ENCODE data around the gene DYNC2I2.
"Not testable (repeated sequence)": the region's sequence is repeated elsewhere in the genome, so short reads cannot be mapped to it uniquely, and the experiment has no call there.

The DYNC2I2 gene

DNA sequence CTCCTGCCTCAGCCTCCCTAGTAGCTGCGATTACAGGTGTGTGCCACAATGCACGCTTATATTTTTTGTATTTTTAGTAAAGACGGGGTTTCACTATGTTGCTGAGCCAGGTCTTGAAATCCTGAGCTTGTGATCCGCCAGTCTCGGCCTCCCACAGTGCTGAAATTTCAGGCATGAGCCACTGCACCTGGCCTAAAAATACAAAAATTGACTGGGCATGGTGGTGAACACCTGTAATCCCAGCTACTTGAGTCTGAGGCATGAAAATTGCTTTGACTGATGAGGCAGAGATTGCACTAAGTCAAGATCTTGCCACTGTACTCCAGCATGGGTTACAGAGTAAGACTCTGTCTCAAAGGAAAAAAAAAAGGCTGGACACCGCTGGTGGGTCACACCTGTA, 13.1 kb upstream of the DYNC2I2 start:
- no peak overlapping the region for H3K27ac Mint-ChIP-seq
- H3K4me3 Mint-ChIP-seq = no peak overlapping the region
- intact Hi-C loops (cut with micrococcal nuclease) = no loop called here
- peaks cover 23% of the 10 kb centered on the region for H3K36me3 Mint-ChIP-seq (ENCODE audit: low read depth)
- no peaks in the 10 kb centered on the region for H3K9me3 Mint-ChIP-seq
- H3K4me1 Mint-ChIP-seq (ENCODE audit: low read depth) = no peaks in the 10 kb centered on the region
- H3K27me3 Mint-ChIP-seq = no peaks in the 10 kb centered on the region

DNA sequence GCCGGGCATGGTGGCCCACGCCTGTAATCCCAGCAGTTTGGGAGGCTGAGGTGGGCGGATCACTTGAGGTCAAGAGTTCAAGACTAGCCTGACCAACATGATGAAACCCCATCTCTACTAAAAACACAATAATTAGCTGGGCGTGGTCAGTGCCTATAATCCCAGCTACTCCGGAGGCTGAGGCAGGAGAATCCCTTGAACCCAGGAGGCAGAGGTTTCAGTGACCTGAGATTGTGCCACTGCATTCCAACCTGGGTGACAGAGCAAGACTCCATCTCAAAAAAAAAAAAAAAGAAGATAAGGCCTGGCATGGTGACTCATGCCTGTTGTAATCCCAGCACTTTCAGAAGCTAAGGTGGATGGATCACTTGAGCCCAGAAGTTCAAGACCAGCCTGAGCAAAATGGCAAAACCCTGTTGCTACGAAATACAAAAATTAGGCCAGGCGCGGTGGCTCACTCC, 9.9 kb upstream of the DYNC2I2 start:
- H3K36me3 Mint-ChIP-seq (ENCODE audit: low read depth) = peaks cover 11% of the 10 kb centered on the region
- H3K27me3 Mint-ChIP-seq; H3K4me3 Mint-ChIP-seq; H3K9me3 Mint-ChIP-seq; H3K4me1 Mint-ChIP-seq (ENCODE audit: low read depth); intact Hi-C loops (cut with micrococcal nuclease); H3K27ac Mint-ChIP-seq: not testable (repeated sequence)

GRCh38 chr9:128657796-128658195, 1.1 kb upstream of the DYNC2I2 start:
- peaks cover 5% of the 10 kb centered on the region for H3K4me1 Mint-ChIP-seq (ENCODE audit: low read depth)
- no peak overlapping the region for H3K27ac Mint-ChIP-seq
- no peaks in the 10 kb centered on the region for H3K27me3 Mint-ChIP-seq
- peaks cover 6% of the 10 kb centered on the region for H3K36me3 Mint-ChIP-seq (ENCODE audit: low read depth)
- intact Hi-C loops (cut with micrococcal nuclease) = loop anchor here (2.0 kb wide), 1 partner anchor 31 kb away; the partner anchor contains the start of gene SET
- no peak overlapping the region for H3K4me3 Mint-ChIP-seq
- no peaks in the 10 kb centered on the region for H3K9me3 Mint-ChIP-seq

DNA sequence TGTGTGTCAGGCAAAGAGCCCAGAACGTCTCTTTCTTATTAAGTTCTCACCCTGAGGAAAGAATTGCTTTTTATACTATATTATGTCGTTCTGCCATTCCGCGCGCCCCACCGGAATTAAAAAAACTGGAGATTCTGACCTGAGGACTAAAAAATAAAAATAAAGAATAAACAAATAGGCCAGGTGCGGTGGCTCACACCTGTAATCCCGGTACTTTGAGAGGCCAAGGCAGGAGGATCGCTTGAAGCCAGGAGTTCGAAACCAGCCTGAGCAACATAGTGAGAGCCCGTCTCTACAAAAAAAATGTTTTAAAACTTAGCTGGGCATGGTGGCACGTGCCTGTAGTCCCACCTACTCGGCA, 677 bp upstream of the DYNC2I2 start:
- H3K27ac Mint-ChIP-seq = peak overlapping the region; percentile 99
- H3K4me3 Mint-ChIP-seq = no peak overlapping the region
- intact Hi-C loops (cut with micrococcal nuclease) = loop anchor here (2.0 kb wide), 1 partner anchor 31 kb away; the partner anchor contains the start of gene SET
- H3K9me3 Mint-ChIP-seq = no peaks in the 10 kb centered on the region
- H3K36me3 Mint-ChIP-seq (ENCODE audit: low read depth) = peaks cover 6% of the 10 kb centered on the region
- no peaks in the 10 kb centered on the region for H3K27me3 Mint-ChIP-seq
- peaks cover 5% of the 10 kb centered on the region for H3K4me1 Mint-ChIP-seq (ENCODE audit: low read depth)

GRCh38 chr9:128654481-128654880, 2.2 kb downstream of the DYNC2I2 start:
- intact Hi-C loops (cut with micrococcal nuclease) = no loop called here
- no peak overlapping the region for H3K4me3 Mint-ChIP-seq
- H3K9me3 Mint-ChIP-seq = no peaks in the 10 kb centered on the region
- peaks cover 6% of the 10 kb centered on the region for H3K36me3 Mint-ChIP-seq (ENCODE audit: low read depth)
- no peak overlapping the region for H3K27ac Mint-ChIP-seq
- H3K4me1 Mint-ChIP-seq (ENCODE audit: low read depth) = peaks cover 5% of the 10 kb centered on the region
- H3K27me3 Mint-ChIP-seq = no peaks in the 10 kb centered on the region

DNA sequence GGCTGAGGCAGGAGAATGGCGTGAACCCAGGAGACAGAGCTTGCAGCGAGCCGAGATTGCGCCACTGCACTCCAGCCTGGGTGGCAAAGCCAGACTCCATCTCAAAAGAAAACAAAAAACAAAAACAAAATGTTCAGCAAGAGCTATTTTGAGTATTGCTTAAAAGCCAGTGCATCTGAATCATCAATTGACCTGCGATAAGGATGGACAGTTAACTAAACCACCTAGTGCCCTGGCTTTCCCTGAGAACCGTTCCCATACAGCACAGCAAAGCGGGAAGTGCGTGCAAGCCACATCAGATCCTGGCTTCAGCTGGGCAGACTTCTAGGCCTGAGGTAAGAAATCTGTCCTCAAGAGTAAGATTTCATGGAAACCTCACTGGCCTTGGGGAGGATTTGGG, 2.7 kb downstream of the DYNC2I2 start:
- Mint-ChIP-seq H3K36me3 (ENCODE audit: low read depth) (peaks cover 6% of the 10 kb centered on the region), H3K9me3 (no peaks in the 10 kb centered on the region), H3K4me1 (ENCODE audit: low read depth) (peaks cover 5% of the 10 kb centered on the region), H3K27ac (no peak overlapping the region), H3K27me3 (no peaks in the 10 kb centered on the region), H3K4me3 (no peak overlapping the region)
- intact Hi-C loops (cut with micrococcal nuclease) = no loop called here

- no peaks in the 10 kb centered on the region for H3K27me3 Mint-ChIP-seq
- peaks cover 3% of the 10 kb centered on the region for H3K4me1 Mint-ChIP-seq (ENCODE audit: low read depth)
- intact Hi-C loops (cut with micrococcal nuclease) = no loop called here
- no peaks in the 10 kb centered on the region for H3K9me3 Mint-ChIP-seq
- H3K4me3 Mint-ChIP-seq = no peak overlapping the region
- no peak overlapping the region for H3K27ac Mint-ChIP-seq
- peaks cover 4% of the 10 kb centered on the region for H3K36me3 Mint-ChIP-seq (ENCODE audit: low read depth)
Measured at GRCh38 chr9:128651798-128652197, 4.8 kb downstream of the DYNC2I2 start.

DNA sequence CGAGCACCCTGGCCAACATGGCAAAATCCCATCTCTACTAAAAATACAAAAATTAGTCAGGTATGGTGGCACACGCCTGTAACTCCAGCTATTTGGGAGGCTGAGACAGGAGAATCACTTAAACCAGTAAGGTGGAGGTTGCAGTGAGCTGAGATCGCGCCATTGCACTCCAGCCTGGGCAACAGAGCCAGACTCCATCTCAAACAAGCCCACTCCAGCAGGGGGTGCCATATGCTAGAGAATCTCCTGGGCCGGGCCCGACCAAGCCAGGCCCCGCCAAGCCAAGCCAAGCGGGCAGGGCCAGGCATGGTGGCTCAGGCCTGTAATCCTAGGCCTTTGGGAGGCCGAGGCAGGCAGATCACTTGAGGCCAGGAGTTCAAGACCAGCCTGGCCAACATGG, 8.4 kb downstream of the DYNC2I2 start:
- H3K27me3 Mint-ChIP-seq; H3K9me3 Mint-ChIP-seq; H3K4me1 Mint-ChIP-seq (ENCODE audit: low read depth); H3K4me3 Mint-ChIP-seq; H3K36me3 Mint-ChIP-seq (ENCODE audit: low read depth); intact Hi-C loops (cut with micrococcal nuclease); H3K27ac Mint-ChIP-seq: not testable (repeated sequence)

DNA sequence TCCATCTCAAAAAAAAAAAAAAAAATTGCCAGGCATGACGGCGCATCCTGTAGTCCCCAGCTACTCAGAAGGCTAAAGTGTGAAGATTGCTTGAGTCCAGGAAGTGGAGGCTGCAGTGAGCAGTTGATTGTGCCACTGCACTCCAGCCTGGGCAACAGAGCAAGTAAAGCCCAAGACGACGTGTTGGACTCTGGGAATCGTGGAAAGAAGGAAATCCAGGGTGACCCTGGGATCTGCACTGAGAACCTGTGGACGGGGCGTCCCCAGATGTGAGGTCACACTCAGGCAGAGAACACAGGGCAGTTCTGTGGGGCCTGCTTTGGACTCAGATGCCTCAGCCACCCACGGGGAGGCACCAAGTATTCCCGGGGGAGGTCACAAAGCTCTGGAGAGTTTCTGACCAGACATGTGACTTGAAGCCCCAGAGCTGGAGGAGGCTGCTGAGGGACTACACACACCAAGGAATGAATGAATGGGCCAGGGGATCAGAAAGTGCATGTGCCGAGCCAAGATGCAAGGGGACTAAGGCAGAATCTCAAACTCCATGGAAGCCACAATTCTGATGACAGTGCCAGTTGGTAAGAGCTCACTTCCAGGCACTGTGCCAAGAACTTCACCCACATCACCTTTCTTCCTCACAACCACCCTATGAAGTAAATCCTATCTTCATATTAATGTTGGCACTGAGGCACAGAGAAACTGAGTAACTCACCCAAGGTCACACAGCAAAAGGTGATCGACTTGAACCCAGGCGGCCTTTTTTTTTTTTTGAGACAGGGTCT, 12.9 kb downstream of the DYNC2I2 start:
- no peaks in the 10 kb centered on the region for H3K36me3 Mint-ChIP-seq (ENCODE audit: low read depth)

DNA sequence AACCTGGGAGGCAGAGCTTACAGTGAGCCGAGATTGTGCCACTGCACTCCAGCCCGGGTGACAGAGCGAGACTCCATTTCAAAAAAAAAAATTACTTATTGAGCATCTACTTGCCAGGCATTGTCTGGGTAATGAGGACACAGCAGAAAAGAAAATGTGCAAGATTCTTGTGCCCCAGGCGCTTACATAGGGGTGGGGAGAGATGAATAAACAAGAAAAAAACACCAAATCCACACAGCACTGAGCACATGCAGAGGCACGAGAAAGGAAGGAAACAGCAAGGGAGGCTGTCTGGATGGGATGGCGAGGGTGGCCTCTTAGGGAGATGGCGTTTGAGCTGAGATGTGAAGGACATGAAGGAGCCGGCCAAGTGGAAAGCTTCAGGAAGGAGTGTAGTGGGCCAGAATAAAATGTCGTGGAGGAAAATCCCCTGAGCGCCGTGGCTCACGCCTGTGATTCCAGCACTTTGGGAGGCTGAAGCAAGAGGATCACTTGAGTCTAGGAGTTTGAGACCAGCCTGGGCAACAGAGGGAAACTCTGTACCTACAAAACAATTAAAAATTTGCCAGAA, 13.9 kb downstream of the DYNC2I2 start:
- no peak overlapping the region for H3K27ac Mint-ChIP-seq
- intact Hi-C loops (cut with micrococcal nuclease) = no loop called here
- no peak overlapping the region for H3K4me3 Mint-ChIP-seq
- H3K36me3 Mint-ChIP-seq (ENCODE audit: low read depth) = no peaks in the 10 kb centered on the region
- peaks cover 5% of the 10 kb centered on the region for H3K4me1 Mint-ChIP-seq (ENCODE audit: low read depth)
- no peaks in the 10 kb centered on the region for H3K27me3 Mint-ChIP-seq
- H3K9me3 Mint-ChIP-seq = no peaks in the 10 kb centered on the region

More for the DNA sequence above, 12.9 kb downstream of the DYNC2I2 start:
- H3K27ac Mint-ChIP-seq = no peak overlapping the region
- no peaks in the 10 kb centered on the region for H3K9me3 Mint-ChIP-seq
- peaks cover 5% of the 10 kb centered on the region for H3K4me1 Mint-ChIP-seq (ENCODE audit: low read depth)
- H3K27me3 Mint-ChIP-seq = no peaks in the 10 kb centered on the region
- no peak overlapping the region for H3K4me3 Mint-ChIP-seq
- intact Hi-C loops (cut with micrococcal nuclease) = no loop called here

- Mint-ChIP-seq H3K9me3 (no peaks in the 10 kb centered on the region), H3K27ac (no peak overlapping the region), H3K4me1 (ENCODE audit: low read depth) (peaks cover 12% of the 10 kb centered on the region), H3K4me3 (no peak overlapping the region), H3K27me3 (no peaks in the 10 kb centered on the region), H3K36me3 (ENCODE audit: low read depth) (peaks cover 2% of the 10 kb centered on the region)
- intact Hi-C loops (cut with micrococcal nuclease) = no loop called here
Measured at GRCh38 chr9:128640603-128641002, 16.0 kb downstream of the DYNC2I2 start.

- Mint-ChIP-seq H3K27ac (no peak overlapping the region), H3K36me3 (ENCODE audit: low read depth) (peaks cover 22% of the 10 kb centered on the region), H3K27me3 (no peaks in the 10 kb centered on the region), H3K9me3 (no peaks in the 10 kb centered on the region), H3K4me1 (ENCODE audit: low read depth) (peaks cover 15% of the 10 kb centered on the region), H3K4me3 (no peak overlapping the region)
- intact Hi-C loops (cut with micrococcal nuclease) = no loop called here
Measured at GRCh38 chr9:128638580-128638979, 18.1 kb downstream of the DYNC2I2 start.

GRCh38 chr9:128637656-128638055, 19.0 kb downstream of the DYNC2I2 start:
- H3K27me3 Mint-ChIP-seq = no peaks in the 10 kb centered on the region
- intact Hi-C loops (cut with micrococcal nuclease) = no loop called here
- H3K9me3 Mint-ChIP-seq = no peaks in the 10 kb centered on the region
- H3K4me1 Mint-ChIP-seq (ENCODE audit: low read depth) = peaks cover 14% of the 10 kb centered on the region
- peaks cover 31% of the 10 kb centered on the region for H3K36me3 Mint-ChIP-seq (ENCODE audit: low read depth)
- no peak overlapping the region for H3K27ac Mint-ChIP-seq
- no peak overlapping the region for H3K4me3 Mint-ChIP-seq

DNA sequence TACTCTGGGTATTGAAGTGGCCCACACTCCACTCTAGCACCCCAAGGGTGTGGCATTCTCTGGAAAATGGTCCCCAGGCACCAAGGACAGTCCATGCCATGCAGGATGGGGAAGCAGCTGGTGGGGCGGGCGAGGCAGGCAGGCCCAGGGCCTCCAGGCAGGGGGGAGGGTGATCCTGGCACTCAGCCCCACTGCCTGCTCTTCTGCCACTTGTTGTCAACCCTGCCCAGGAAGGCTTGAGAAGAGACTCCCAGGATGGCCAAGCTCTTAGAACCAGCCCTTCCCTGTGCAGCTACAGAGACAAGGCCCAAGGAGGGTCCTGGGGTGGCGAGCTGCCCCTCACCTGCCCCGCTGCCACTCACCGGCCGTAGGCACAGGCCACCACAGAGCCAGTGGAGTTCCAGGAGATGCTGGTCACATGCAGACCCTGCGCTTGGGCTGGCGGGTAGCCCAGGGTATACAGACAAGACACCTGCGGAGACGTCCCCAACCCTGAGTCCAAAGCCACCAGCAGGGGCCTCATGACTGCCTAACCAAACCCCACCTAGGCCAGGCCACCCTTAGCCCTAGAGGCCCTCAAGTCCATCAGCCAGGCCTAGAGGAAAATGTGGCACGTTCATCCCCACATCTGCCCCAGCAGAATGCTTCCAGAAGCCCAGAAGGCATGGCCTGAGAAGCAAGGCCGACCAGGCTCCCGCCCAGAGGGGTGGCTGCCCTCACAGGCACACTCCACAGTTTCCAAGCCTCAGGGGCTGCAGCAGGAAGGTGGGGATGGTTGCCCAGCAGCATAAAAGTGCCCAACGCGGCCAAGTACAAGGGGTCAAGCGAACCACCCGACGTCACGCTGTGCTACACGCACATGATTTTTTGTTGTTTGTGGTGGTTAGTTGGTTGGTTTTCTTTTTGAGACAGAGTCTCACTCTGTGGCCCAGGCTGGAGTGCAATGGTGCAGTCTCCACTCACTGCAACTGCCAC, 19.8 kb downstream of the DYNC2I2 start:
- Mint-ChIP-seq H3K4me3 (no peak overlapping the region), H3K9me3 (no peaks in the 10 kb centered on the region)

More for the DNA sequence above, 19.8 kb downstream of the DYNC2I2 start:
- H3K4me1 Mint-ChIP-seq (ENCODE audit: low read depth) = peaks cover 14% of the 10 kb centered on the region
- H3K27ac Mint-ChIP-seq = no peak overlapping the region
- intact Hi-C loops (cut with micrococcal nuclease) = loop anchor here (1.0 kb wide), 1 partner anchor 40 kb away; no protein-coding TSS in a partner anchor
- H3K27me3 Mint-ChIP-seq = no peaks in the 10 kb centered on the region
- H3K36me3 Mint-ChIP-seq (ENCODE audit: low read depth) = peaks cover 39% of the 10 kb centered on the region

Measured in dendritic cell treated with granulocyte-macrophage colony-stimulating factor and Interleukin-4, amounts not matched to agents 40 ng/mL and 50 ng/mL, for 4 days (primary cell).